GM19372 (cell line): ENCODE results near the gene GNLY.
A peak's percentile ranks its signal among the peaks of the same experiment; 100 is the strongest.

Experiments
- ATAC-seq: cut with Tn5 transposase; IDR thresholded peaks from one replicate; pipeline ENCODE4 v1.9.1; 2021; ENCODE audit warnings: mild to moderate bottlenecking, low read depth, moderate library complexity; ENCODE audit not compliant: unreplicated experiment

Gene GNLY

DNA sequence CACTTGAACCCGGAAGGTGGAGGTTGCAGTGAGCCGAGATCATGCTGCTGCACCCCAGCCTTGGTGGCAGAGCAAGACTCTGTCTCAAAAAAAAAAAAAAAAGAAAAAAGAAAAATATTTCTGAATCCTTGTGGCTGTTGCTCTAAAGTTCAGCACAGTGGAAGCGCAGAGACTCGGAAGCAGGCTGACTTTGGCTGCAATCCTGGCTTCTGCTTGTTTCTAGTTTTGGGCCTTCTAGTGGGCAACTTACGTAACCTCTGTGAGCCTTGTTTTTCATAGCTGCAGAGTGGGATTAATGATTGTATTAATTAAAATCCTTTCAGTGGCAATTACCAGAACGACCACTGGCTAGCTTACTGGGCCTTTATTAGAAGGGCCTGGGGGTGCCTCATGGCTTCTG, 28.4 kb downstream of the GNLY start:
- no peak for ATAC-seq

DNA sequence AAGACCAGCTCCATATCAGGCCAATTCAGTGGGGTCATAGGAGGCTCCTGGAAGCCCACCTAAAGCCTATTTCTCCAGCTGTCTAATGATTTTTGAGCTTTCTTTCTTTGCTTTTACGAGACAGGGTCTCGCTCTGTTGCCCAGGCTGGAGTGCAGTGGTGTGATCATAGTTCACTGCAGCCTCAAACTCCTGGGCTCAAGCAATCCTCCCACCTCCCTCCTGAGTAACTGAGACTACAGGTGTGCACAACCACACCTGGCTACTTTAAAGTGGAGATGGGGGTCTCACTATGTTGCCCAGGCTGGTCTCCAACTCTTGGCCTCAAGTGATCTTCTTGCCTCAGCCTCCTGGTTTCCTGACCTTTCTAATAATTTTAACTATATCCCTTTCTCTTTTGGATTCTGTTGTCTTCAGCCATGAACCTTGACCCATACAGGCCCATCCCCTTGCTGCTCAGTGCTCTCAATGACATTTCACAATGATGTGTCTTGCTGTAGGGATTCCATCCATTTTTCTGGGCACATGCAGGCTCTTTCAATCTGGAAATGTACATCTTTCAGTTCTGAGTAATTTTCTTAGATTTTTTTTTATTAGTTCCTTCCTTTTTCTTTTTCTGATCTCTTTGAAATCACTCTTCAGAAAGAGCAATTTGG, 29.7 kb downstream of the GNLY start:
- no peak for ATAC-seq

DNA sequence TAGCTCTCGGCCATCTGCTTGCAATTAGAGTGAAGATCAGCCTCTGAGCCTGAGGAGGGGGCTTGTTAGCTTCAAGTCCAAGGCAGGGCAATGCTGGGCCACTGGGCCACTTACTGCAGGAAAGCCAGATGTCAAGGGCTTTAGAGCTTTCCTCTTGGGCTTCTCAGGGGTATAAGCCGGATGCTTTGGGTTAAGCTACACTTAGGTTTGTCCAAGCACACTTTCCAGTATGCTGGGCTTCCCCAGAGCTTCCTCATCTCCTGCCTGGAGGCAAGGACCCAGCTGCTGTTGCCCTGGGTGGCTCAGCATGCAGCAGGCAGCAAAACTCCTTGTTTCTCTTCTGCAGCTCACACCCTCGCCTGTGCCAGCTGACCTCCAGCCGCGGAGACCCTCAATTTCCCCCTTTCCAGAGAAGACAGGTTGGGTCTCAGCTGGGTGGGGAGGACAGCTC, 30.6 kb downstream of the GNLY start:
- no peak for ATAC-seq

DNA sequence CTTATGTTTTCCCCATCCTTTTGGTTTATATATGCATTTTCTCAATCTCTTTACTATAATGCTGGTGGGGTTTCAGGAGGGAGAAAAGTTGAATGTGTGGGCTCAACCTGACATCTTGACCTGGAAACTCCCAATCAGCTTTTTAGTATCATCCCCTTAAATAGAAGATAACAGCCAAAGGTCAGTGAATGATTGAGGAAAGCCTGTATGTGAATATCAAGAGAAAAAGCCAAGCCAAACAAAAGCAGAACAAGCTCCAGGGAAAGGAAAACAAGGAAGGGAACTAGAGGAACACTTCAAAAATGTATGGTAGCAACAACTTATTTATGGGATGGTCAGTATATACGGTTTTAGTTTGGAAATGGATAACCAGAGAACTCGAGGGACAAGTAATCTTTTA, 31.3 kb downstream of the GNLY start:
- no peak for ATAC-seq

DNA sequence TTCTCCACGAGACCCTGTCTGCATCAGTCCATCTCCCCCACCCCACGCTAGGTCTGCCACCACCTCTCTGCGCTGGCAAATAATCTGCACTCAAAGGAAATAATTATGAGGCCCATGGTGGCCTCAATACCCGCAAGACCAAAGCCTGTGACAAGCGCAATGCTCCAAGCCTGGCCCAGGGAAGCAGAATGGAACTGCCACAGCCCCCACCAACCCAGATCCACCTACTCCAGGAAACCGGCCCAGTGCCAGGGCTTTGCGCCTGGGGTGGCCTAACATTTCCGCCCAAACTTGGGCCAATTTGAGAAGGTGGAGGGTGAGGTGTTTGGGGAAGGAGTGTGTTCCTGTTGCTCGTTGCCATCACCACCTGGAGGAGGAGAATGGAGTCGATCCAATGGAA, 33.6 kb downstream of the GNLY start:
- no peak for ATAC-seq

DNA sequence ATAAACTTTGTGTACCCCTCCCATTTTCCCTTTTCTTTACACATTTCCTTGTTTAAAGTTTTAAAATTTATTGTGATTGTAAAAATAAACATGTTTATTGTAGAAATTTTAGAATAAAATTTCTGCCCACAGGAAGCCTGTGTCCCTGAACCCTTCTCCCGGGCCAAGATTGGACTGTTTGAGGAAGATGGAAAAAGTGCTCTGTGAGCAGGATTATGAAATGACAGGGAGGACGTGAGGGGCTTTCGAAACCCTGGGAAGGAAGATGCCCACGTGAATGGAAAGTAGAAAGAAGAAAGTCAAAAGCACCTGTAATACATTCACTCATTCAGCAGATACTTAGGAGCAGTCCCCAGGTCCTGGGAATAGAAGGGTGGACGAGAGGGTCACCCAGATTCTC, 34.2 kb downstream of the GNLY start:
- ATAC-seq, result no peak

GRCh38 chr2:85728883-85729824, 35.0 kb downstream of the GNLY start:
- ATAC-seq, result peak; percentile 83

GRCh38 chr2:85729825-85730510, 35.8 kb downstream of the GNLY start:
- no peak for ATAC-seq

- ATAC-seq, result no peak
Measured at GRCh38 chr2:85730686-85731230, 36.6 kb downstream of the GNLY start.

DNA sequence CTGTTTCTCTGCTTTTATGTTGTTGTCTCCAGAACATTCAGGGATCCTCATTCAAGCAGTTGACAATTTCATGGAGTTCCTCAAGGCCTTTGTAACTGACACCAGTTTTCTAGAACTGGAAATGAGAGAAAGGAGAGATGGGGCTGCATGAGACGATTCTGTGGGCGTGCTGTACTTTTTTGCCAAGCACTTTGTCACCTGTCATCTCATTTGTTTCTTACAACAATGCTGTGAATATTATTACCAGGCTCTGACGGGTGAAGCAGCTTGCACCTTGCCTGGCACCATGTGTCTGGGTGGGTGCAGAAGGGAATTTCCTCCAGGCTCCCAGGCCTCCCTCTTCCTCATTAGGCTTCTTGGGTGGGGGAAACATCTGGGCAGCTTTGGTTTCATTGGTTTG, 37.4 kb downstream of the GNLY start:
- no peak for ATAC-seq

GRCh38 chr2:85732467-85733120, 38.4 kb downstream of the GNLY start:
- no peak for ATAC-seq

DNA sequence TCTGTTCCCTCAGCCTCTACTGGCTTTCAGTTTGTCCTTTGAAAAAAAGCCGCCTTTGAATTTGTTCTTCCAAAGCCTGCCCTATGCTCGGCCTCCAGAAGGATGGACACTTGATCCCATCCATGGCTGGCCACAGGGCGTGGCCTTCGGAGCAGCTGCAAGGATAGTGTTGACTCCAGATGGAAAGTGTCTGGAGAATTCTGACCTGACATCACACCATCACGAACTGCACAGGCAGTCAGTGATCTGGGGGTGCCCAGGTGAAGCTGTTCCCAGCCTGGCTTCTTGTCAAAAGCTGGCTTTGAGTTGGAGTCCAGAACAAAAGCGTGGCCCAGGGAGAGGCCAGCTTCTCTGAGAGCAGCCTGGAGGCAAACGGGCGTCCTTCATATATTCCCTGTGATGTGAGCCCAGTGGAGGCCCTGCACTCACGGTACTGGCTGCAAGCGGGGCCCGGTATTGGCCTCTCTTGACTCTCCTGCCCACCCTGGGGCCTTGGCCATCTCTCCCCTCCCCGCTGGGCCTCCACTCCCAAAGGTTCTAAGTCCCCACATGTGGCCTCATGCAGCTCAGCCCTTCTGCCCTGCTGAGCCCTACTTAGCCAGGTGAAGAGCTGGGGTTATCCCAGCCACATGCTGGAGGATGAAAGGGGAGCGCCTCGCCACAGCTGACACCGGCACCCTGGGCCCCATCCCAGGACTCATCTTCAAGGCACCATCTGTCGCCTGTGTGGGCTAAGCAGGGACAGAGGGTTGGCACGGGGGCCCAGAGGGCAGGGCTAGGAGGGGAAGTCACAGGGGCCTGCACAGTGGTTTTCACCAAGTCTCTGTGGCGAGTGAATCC, 39.2 kb downstream of the GNLY start:
- no peak for ATAC-seq

- no peak for ATAC-seq
Measured at GRCh38 chr2:85734015-85734414, 39.9 kb downstream of the GNLY start.

GRCh38 chr2:85734942-85735608, 40.9 kb downstream of the GNLY start:
- no peak for ATAC-seq

DNA sequence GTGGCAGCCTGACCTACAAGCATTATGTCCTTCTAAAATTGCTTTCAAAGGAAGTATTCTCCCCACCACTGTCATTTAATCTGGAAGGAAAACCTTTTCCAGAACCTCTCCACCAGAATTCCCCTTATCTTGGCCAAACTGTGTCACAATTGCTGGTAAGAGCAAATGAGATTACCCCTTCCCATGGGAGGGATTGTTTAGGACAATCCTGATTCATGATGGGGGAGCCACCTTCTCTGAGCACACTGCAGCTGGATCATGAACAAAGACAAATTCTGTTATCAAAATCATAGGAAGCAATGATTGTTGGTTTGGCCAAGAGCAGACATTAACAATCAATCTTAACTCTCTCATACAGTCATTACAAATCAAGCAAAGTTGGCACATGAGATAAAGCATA, 41.5 kb downstream of the GNLY start:
- no peak for ATAC-seq

GRCh38 chr2:85736456-85737355, 42.5 kb downstream of the GNLY start:
- ATAC-seq, result no peak

GRCh38 chr2:85737481-85737880, 43.3 kb downstream of the GNLY start:
- no peak for ATAC-seq

DNA sequence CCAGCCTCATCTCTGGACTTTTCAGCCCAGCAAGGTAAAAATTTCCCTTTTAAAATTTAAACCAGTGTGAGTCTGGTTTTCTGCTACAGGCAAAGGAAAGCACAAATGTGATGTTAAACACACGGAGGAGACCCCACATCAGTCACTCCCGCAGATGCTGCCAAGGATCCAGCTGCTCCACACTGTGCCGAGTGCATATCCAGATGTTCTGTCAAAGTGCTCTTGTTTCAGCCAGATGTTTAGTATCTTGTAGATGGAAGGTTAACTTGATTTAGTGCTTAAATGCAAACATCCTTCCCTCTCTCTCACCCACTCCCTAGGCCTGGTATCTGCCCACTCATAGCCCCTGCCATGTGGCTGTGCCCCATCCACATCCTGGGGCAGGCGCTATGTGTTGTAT, 43.8 kb downstream of the GNLY start:
- ATAC-seq, result no peak
